Measurements from ENCODE around the gene YARS1. TPM values are rescaled to one million over a fixed set of nuclear protein-coding genes. Genes with fewer than 3 reads are reported as not detected.
"Not testable (repeated sequence)": the region's sequence is repeated elsewhere in the genome, so short reads cannot be mapped to it uniquely, and the experiment has no call there.

Gene YARS1
- polyA plus RNA-seq, 3 donors = 22.5 to 63.1 (median 35.5) TPM

- not testable (repeated sequence) for H3K27ac ChIP-seq (ENCODE audit: low read depth, low read length)
These were observed 27.8 kb downstream of the YARS1 start for GRCh38 chr1:32789356-32789755.

GRCh38 chr1:32786856-32787255 is 30.3 kb downstream of the YARS1 start:
- 55 to 60% (median 59%) methylated on average over 4 of the region's 4 CpGs for WGBS, 3 donors

More at GRCh38 chr1:32789356-32789755, 27.8 kb downstream of the YARS1 start:
- 54 to 72% (median 67%) methylated on average over 2 of the region's 2 CpGs for WGBS, 3 donors

GRCh38 chr1:32784817-32785216 is 32.3 kb downstream of the YARS1 start:
- 86 to 92% (median 91%) methylated on average over 3 of the region's 3 CpGs for WGBS, 3 donors
- no peak overlapping the region for H3K27ac ChIP-seq (ENCODE audit: low read depth, low read length)

More at GRCh38 chr1:32786856-32787255, 30.3 kb downstream of the YARS1 start:
- no peak overlapping the region for H3K27ac ChIP-seq (ENCODE audit: low read depth, low read length)

- WGBS, 3 donors = 95 to 99% (median 98%) methylated on average over 5 of the region's 5 CpGs
- no peak overlapping the region for H3K27ac ChIP-seq (ENCODE audit: low read depth, low read length)
These were observed 33.3 kb downstream of the YARS1 start for GRCh38 chr1:32783851-32784250.

- 85 to 95% (median 88%) methylated on average over 5 of the region's 5 CpGs for WGBS, 3 donors
- H3K27ac ChIP-seq (ENCODE audit: low read depth, low read length) = no peak overlapping the region
These were observed 35.1 kb downstream of the YARS1 start for GRCh38 chr1:32782086-32782485.

GRCh38 chr1:32780628-32781234 is 36.4 kb downstream of the YARS1 start:
- no peak overlapping the region for H3K27ac ChIP-seq (ENCODE audit: low read depth, low read length)
- WGBS, 3 donors = 72 to 82% (median 73%) methylated on average over 8 of the region's 8 CpGs

GRCh38 chr1:32780005-32780404 is 37.2 kb downstream of the YARS1 start:
- WGBS, 3 donors = 79 to 93% (median 84%) methylated on average over 8 of the region's 8 CpGs

GRCh38 chr1:32779242-32779641 is 37.9 kb downstream of the YARS1 start:
- no peak overlapping the region for H3K27ac ChIP-seq (ENCODE audit: low read depth, low read length)
- 87 to 93% (median 90%) methylated on average over 5 of the region's 5 CpGs for WGBS, 3 donors

More at GRCh38 chr1:32780005-32780404, 37.2 kb downstream of the YARS1 start:
- H3K27ac ChIP-seq (ENCODE audit: low read depth, low read length) = no peak overlapping the region

- WGBS, 3 donors = 75 to 84% (median 78%) methylated on average over 13 of the region's 13 CpGs
These were observed 41.4 kb downstream of the YARS1 start for GRCh38 chr1:32775640-32776337.

GRCh38 chr1:32774950-32775634 is 42.1 kb downstream of the YARS1 start:
- 35 to 71% (median 38%) methylated on average over 2 of the region's 2 CpGs for WGBS, 3 donors
- H3K27ac ChIP-seq (ENCODE audit: low read depth, low read length) = no peak overlapping the region

More at GRCh38 chr1:32775640-32776337, 41.4 kb downstream of the YARS1 start:
- H3K27ac ChIP-seq (ENCODE audit: low read depth, low read length) = no peak overlapping the region

GRCh38 chr1:32774464-32774808 is 42.7 kb downstream of the YARS1 start:
- H3K27ac ChIP-seq (ENCODE audit: low read depth, low read length) = no peak overlapping the region

GRCh38 chr1:32773764-32774463 is 43.2 kb downstream of the YARS1 start:
- WGBS, 3 donors = 72 to 89% (median 78%) methylated on average over 7 of the region's 7 CpGs
- no peak overlapping the region for H3K27ac ChIP-seq (ENCODE audit: low read depth, low read length)

- H3K27ac ChIP-seq (ENCODE audit: low read depth, low read length) = no peak overlapping the region
These were observed 44.0 kb downstream of the YARS1 start for GRCh38 chr1:32773018-32773763.

GRCh38 chr1:32772281-32773017 is 44.7 kb downstream of the YARS1 start:
- no peak overlapping the region for H3K27ac ChIP-seq (ENCODE audit: low read depth, low read length)
- 80 to 90% (median 90%) methylated on average over 8 to 10 of the region's 10 CpGs for WGBS, 3 donors

More at GRCh38 chr1:32773018-32773763, 44.0 kb downstream of the YARS1 start:
- 21 to 39% (median 35%) methylated on average over 9 of the region's 9 CpGs for WGBS, 3 donors

- 83 to 87% (median 84%) methylated on average over 29 to 30 of the region's 30 CpGs for WGBS, 3 donors
- H3K27ac ChIP-seq (ENCODE audit: low read depth, low read length) = no peak overlapping the region
These were observed 45.4 kb downstream of the YARS1 start for GRCh38 chr1:32771561-32772280.

- 81 to 89% (median 86%) methylated on average over 18 of the region's 18 CpGs for WGBS, 3 donors
- H3K27ac ChIP-seq (ENCODE audit: low read depth, low read length) = no peak overlapping the region
These were observed 46.2 kb downstream of the YARS1 start for GRCh38 chr1:32770741-32771548.

Measured in adipose tissue (tissue), 3 donors.